OCI-LY7 (cell line): Measurements from ENCODE around the gene ROPN1L. TPM values are rescaled to one million over a fixed set of nuclear protein-coding genes. Genes with fewer than 3 reads are reported as not detected.
A peak's percentile ranks its signal among the peaks of the same experiment; 100 is the strongest.
"Not testable (repeated sequence)": the region's sequence is repeated elsewhere in the genome, so short reads cannot be mapped to it uniquely, and the experiment has no call there.

Experiments used
- Bru-seq: library from RNA; stranded (reverse); fragments of 400-500 nt; gene quantifications from one replicate; lab custom pipeline; 2021; lab: Mats Ljungman, UMichigan
- BruChase-seq, 2 experiments: library from RNA; stranded (reverse); fragments of 400-500 nt; gene quantifications; one replicate each; lab custom pipeline; 2021; lab: Mats Ljungman, UMichigan
- BruUV-seq: library from RNA; stranded (reverse); fragments of 400-500 nt; replicated peaks from 2 replicates; lab custom pipeline; 2021; lab: Mats Ljungman, UMichigan
- CTCF ChIA-PET: fragments of 300-600 bp; sonication (Branson Sonifier 250); formaldehyde crosslinking; loops from one replicate; lab custom pipeline; 2022; ENCODE audit warnings: antibody characterized with exemption; ENCODE audit not compliant: unreplicated experiment; lab: Charles Lee
- POLR2A ChIA-PET: fragments of 300-600 bp; sonication (Branson Sonifier 250); formaldehyde crosslinking; loops from one replicate; lab custom pipeline; 2022; ENCODE audit warnings: antibody characterized with exemption; lab: Charles Lee
- DNase-seq: peaks from one replicate; pipeline ENCODE4 v3.0.0-alpha.2; 2015; ENCODE audit warnings: low spot score
- H2AFZ ChIP-seq: fragments of 200-600 bp; sonication (generic), shearing (Covaris generic); 2 replicates; pipeline ENCODE4 v1.6.1; 2014; ENCODE audit warnings: mild to moderate bottlenecking, antibody characterized with exemption, low read length, moderate library complexity
- H3K27ac ChIP-seq: fragments of 200-600 bp; sonication (generic); 2 replicates; pipeline ENCODE4 v1.5.1; 2014; ENCODE audit warnings: mixed run types, low read depth, mild to moderate bottlenecking, moderate library complexity, low read length, inconsistent platforms; ENCODE audit not compliant: poor library complexity, severe bottlenecking
- H3K36me3 ChIP-seq: fragments of 200-600 bp; sonication (generic); 2 replicates; pipeline ENCODE4 v1.6.1; 2014; ENCODE audit warnings: mild to moderate bottlenecking, antibody characterized with exemption, low read length, moderate library complexity, mixed read lengths; ENCODE audit not compliant: insufficient read depth
- H3K4me1 ChIP-seq: fragments of 200-600 bp; sonication (generic); 2 replicates; pipeline ENCODE4 v1.5.1; 2014; ENCODE audit warnings: mild to moderate bottlenecking, low read length; ENCODE audit not compliant: insufficient read depth, poor library complexity, severe bottlenecking
- H3K4me2 ChIP-seq: fragments of 200-600 bp; sonication (generic); 2 replicates; pipeline ENCODE4 v1.6.1; 2014; ENCODE audit warnings: mild to moderate bottlenecking, low read length
- H3K4me3 ChIP-seq: fragments of 200-600 bp; sonication (generic); 2 replicates; pipeline ENCODE4 v1.5.1; 2014; ENCODE audit warnings: mild to moderate bottlenecking, low read depth, low read length; ENCODE audit not compliant: poor library complexity, severe bottlenecking
- H3K79me2 ChIP-seq: fragments of 200-600 bp; sonication (generic); 2 replicates; pipeline ENCODE4 v1.6.1; 2016; ENCODE audit warnings: low read depth, mild to moderate bottlenecking, low read length, moderate library complexity, mixed read lengths; ENCODE audit not compliant: insufficient read depth
- H3K9me2 ChIP-seq: fragments of 200-600 bp; sonication (generic); 2 replicates; pipeline ENCODE4 v1.6.1; 2016; ENCODE audit warnings: mild to moderate bottlenecking, low read length, mixed read lengths; ENCODE audit not compliant: insufficient read depth
- H3K9me3 ChIP-seq: fragments of 200-600 bp; sonication (generic); 2 replicates; pipeline ENCODE4 v1.6.1; 2014; ENCODE audit warnings: mild to moderate bottlenecking, mixed run types, low read length, mixed read lengths
- H4K20me1 ChIP-seq: fragments of 200-600 bp; sonication (generic); 2 replicates; pipeline ENCODE4 v1.6.1; 2014; ENCODE audit warnings: mild to moderate bottlenecking, antibody characterized with exemption, low read length, moderate library complexity, mixed read lengths; ENCODE audit not compliant: insufficient read depth
- CTCF ChIP-seq: fragments of 200-600 bp; sonication (generic); conservative IDR thresholded peaks from 2 replicates; pipeline ENCODE4 v1.5.1; 2014; ENCODE audit warnings: mild to moderate bottlenecking, antibody characterized with exemption, low read length, moderate library complexity, mixed read lengths
- EZH2phosphoT487 ChIP-seq: fragments of 200-600 bp; sonication (generic); IDR thresholded peaks from 2 replicates; pipeline ENCODE4 v1.6.1; 2018; ENCODE audit warnings: low read depth, borderline replicate concordance, mild to moderate bottlenecking, mixed run types, antibody characterized with exemption, low read length, moderate library complexity, mixed read lengths
- intact Hi-C: fragments of 100-400 bp; cut with micrococcal nuclease; formaldehyde crosslinking; loops from one replicate; pipeline ENCODE4 v1.10.0; 2022; ENCODE audit not compliant: unreplicated experiment
- long read RNA-seq: library from polyadenylated mRNA; stranded (forward); transcript quantifications from one replicate; pipeline ENCODE4 v2.0.0, GENCODE V29; 2022
- total RNA-seq, 2 experiments: library from RNA; depleted of rRNA in 1 of 2; stranded (reverse); fragments of >200 nt in 1 of 2; shearing (Covaris generic) in 1 of 2; gene quantifications; 2 replicates each; pipeline ENCODE4 v1.2.3, GENCODE V29; 2014 to 2022

The ROPN1L gene
- total RNA-seq (2014; rRNA removed; shearing (Covaris generic)) (0.35 TPM in 1 of 2 replicates, not detected in the other), total RNA-seq (2022) (0.36 TPM in 1 of 2 replicates, not detected in the other), Bru-seq, nascent RNA (percentile 27 among the genes with signal in this experiment), BruChase-seq, experiment 1, labeled RNA remaining after a 6-hour chase (percentile 23 among the genes with signal in this experiment), BruChase-seq, experiment 2, labeled RNA remaining after a 2-hour chase (percentile 26 among the genes with signal in this experiment)
- long read RNA-seq: 0 reads

DNA sequence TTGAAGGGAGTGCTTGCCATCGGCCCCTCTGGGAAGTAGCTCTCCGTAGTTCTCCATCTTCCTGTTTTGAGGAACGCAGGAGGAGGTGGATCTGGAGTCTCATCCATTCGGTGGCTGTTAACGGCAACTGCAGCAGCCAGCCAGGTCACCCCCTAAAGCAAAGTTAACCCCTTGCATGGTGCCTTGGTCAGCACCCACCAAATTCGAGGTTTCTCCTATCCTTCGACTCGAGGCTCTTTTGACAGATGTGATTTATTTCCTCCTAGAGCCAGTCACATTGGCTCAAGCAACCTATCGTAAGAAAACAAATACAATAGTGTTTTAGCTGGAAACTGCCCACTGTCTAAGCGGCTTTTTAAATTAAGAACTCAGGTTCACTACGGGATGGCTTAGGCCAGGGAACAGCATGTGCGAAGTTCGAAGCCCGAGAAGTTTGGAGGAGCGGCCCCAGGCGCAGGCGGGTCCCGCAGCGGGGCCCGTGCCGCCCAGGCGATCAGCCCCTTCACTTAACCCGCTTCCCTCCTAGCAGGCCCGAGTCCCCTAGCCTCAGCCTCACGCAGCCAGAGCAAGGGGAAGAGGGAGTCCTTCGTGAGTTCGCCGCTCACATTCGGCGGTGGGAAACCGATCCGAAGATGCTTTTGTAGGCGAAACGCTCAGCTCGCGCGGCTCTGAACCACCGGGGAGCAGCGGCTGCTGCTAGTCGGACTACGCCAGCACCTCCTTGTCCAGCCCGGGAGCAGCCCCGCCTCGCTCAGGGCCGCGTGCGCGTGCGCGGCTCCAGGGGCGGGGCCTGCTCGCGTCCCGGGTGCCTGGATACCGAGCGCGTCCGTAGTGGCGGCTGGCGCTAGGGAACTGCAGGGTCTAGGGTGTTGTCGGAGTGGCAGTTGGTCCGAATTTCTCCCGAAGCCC lies at the start of gene ROPN1L:
ROPN1L (plus strand) TSS at position 797 of the 909 bp plus-strand sequence. CDS start 289 bp downstream, outside the sequence.
- ChIA-PET CTCF (no interaction called here), POLR2A (interaction anchor here (0.7 kb wide), 1 partner anchor 143 kb away, joined by 4 read pairs; no protein-coding TSS in a partner anchor)
- peak within 1 kb of the TSS; percentile 55 for H3K4me3 ChIP-seq
- no TSS peak for BruUV-seq
- H3K4me2 ChIP-seq: peak within 1 kb of the TSS; percentile 53
- H3K27ac ChIP-seq: no peak within 1 kb of the TSS
- no peak within 1 kb of the TSS for H2AFZ ChIP-seq
- no peaks in the 10 kb centered on the region for H3K9me2 ChIP-seq
- no peaks in the 10 kb centered on the region for H3K79me2 ChIP-seq
- H3K4me1 ChIP-seq: peaks cover 16% of the 10 kb centered on the region
- DNase-seq: peak; percentile 57
- H3K9me3 ChIP-seq: no peaks in the 10 kb centered on the region
- intact Hi-C loops: no loop called here
- H4K20me1 ChIP-seq: no peaks in the 10 kb centered on the region
- TF ChIP-seq EZH2phosphoT487 (no peak), CTCF (no peak)
- H3K36me3 ChIP-seq: peaks cover 14% of the 10 kb centered on the region; the same call in 1 of the 2 replicates

DNA sequence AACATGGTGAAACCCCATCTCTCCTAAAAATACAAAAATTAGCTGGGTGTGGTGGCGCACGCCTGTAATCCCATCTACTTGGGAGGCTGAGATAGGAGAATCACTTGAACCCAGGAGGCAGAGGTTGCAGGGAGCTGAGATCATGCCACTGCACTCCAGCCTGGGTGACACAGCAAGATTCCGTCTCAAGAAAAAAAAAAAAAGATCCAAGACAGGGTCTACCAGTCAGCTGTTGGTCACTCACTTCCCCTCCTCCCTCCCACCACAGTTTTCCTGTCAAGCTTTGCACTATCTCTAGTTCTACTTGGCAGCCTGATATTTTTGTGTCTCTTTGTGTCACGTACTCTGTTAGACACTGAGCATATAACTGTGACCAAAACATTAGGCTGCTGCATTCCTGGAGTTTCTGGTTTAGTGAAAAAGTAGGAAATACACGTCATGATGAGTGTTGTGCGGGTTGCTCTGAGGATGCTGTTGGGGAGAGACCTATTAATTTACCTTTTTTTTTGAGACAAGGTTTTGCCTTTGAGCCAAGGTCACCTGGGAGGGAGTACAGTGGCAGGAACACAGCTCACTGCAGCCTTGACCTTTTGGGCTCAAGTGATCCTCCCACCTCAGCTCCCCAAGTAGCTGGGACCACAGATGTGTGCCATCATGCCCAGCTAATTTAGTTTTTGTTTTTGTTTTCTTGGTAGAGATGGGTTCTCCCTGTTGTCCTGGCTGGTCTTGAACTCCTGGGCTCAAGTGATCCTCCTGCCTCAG lies 48.9 kb upstream of the ROPN1L start:
- H3K79me2 ChIP-seq, H3K4me1 ChIP-seq, H3K9me3 ChIP-seq, H3K27ac ChIP-seq, DNase-seq, H4K20me1 ChIP-seq, H2AFZ ChIP-seq, H3K4me3 ChIP-seq, H3K4me2 ChIP-seq, H3K9me2 ChIP-seq, BruUV-seq, intact Hi-C loops: not testable (repeated sequence)
- CTCF ChIA-PET: interaction anchor here (0.9 to 1.0 kb wide), 2 partner anchors 22 to 44 kb away, joined by 3 read pairs; no protein-coding TSS in a partner anchor
- peaks cover 96% of the 10 kb centered on the region for H3K36me3 ChIP-seq
- POLR2A ChIA-PET: interaction anchor here (0.6 kb wide), 1 partner anchor 476 kb away, joined by 4 read pairs; no protein-coding TSS in a partner anchor

- Histone ChIP-seq H3K4me2 (no peak overlapping the region), H3K4me3 (no peak overlapping the region), H3K79me2 (no peaks in the 10 kb centered on the region), H2AFZ (no peak overlapping the region), H3K36me3 (peaks cover 96% of the 10 kb centered on the region), H3K4me1 (no peaks in the 10 kb centered on the region), H3K9me2 (no peaks in the 10 kb centered on the region), H4K20me1 (no peaks in the 10 kb centered on the region), H3K9me3 (no peaks in the 10 kb centered on the region), H3K27ac (no peak overlapping the region)
- no peak for TF ChIP-seq CTCF
- no peak for TF ChIP-seq EZH2phosphoT487
- ChIA-PET POLR2A (interaction anchor here (0.6 to 0.9 kb wide), 5 partner anchors 15 to 1506 kb away, joined by 3 to 4 read pairs (median 3); no protein-coding TSS in a partner anchor), CTCF (interaction anchor here (0.9 to 1.0 kb wide), 2 partner anchors 21 to 45 kb away, joined by 3 read pairs; no protein-coding TSS in a partner anchor)
- intact Hi-C loops: no loop called here
- BruUV-seq: no TSS peak
- DNase-seq: no peak
Observed at GRCh38 chr5:10393491-10393890, 48.2 kb upstream of the ROPN1L start.
